Esophagus muscularis mucosa (tissue), 4 donors: ENCODE data around the gene NRIP1. TPM values are rescaled to one million over a fixed set of nuclear protein-coding genes. Genes with fewer than 3 reads are reported as not detected.

Experiments used
- DNase-seq: peaks from one replicate; pipeline ENCODE4 v3.0.0-alpha.2; 2017; ENCODE audit errors: extremely low spot score
- H3K27ac ChIP-seq, 4 donors: fragments of 200-600 bp; sonication (generic); replicated peaks in 1 of 4; 1 replicate in 3 of 4; 2 replicates in 1 of 4; pipeline ENCODE4 v1.5.1; 2016 to 2019; ENCODE audit warnings: mild to moderate bottlenecking in 1 of 4
- H3K27me3 ChIP-seq, 4 donors: fragments of 200-600 bp; sonication (generic); one replicate each; pipeline versions ENCODE4 v1.5.1 to v1.6.0; 2016 to 2019
- H3K36me3 ChIP-seq, 4 donors: fragments of 200-600 bp; sonication (generic); one replicate each; pipeline ENCODE4 v1.5.1; 2016 to 2019
- H3K4me1 ChIP-seq, 4 donors: fragments of 200-600 bp; sonication (generic); one replicate each; pipeline ENCODE4 v1.5.1; 2016 to 2019
- H3K4me3 ChIP-seq, 4 donors: fragments of 200-600 bp; sonication (generic); 1 replicate in 2 of 4; 2 replicates in 2 of 4; pipeline ENCODE4 v1.5.1; 2016 to 2019; ENCODE audit warnings: mild to moderate bottlenecking in 4 of 4, moderate library complexity in 1 of 4
- H3K9me3 ChIP-seq, 4 donors: fragments of 200-600 bp; sonication (generic); 1 replicate in 3 of 4; 2 replicates in 1 of 4; pipeline ENCODE4 v1.5.1; 2016 to 2019
- CTCF ChIP-seq, 3 experiments: fragments of 200-600 bp in 2 of 3; fragments of 450-650 bp in 1 of 3; sonication (generic) in 2 of 3; IDR thresholded peaks; one replicate each; pipeline ENCODE4 v1.5.1; 2017 to 2019; ENCODE audit warnings: antibody characterized with exemption in 3 of 3, mild to moderate bottlenecking in 2 of 3, moderate library complexity in 1 of 3
- EP300 ChIP-seq: sonication (generic); formaldehyde crosslinking; IDR thresholded peaks from one replicate; pipeline ENCODE4 v1.6.1; 2017; ENCODE audit warnings: antibody characterized with exemption
- POLR2A ChIP-seq: fragments of 450-650 bp; IDR thresholded peaks from one replicate; pipeline ENCODE4 v1.6.1; 2017; ENCODE audit warnings: antibody characterized with exemption, moderate library complexity, mild to moderate bottlenecking, low read depth
- POLR2AphosphoS5 ChIP-seq, 2 donors: sonication (generic); formaldehyde crosslinking; IDR thresholded peaks; one replicate each; pipeline ENCODE4 v1.6.1; 2017; ENCODE audit warnings: antibody characterized with exemption in 2 of 2
- whole genome bisulfite sequencing: methylation state at CpG from one replicate; pipeline ENCODE4 v1.1.5; 2018; 5-methylcytosine and 5-hydroxymethylcytosine counted together
- intact Hi-C: fragments of 100-400 bp; cut with DNase I; formaldehyde crosslinking; loops from one replicate; pipeline ENCODE4 v1.15.1; 2023
- total RNA-seq, 4 donors: library from RNA; depleted of rRNA; stranded (reverse); fragments of >200 nt; gene quantifications; one replicate each; pipeline versions ENCODE4 v1.1.0 to v1.2.1, GENCODE V29; 2016

The NRIP1 gene
- total RNA-seq, 4 donors from 2014 or later, result 21.7 to 33.3 (median 28.5) TPM

- no peaks in the 10 kb centered on the region for H3K9me3 ChIP-seq
- intact Hi-C loops, result no loop called here
- H3K27me3 ChIP-seq, result no peaks in the 10 kb centered on the region
- no peak for DNase-seq
- TF ChIP-seq EP300 (no peak), CTCF (IDR thresholded peaks at IDR 0.05) (no peak), POLR2AphosphoS5 (IDR thresholded peaks at IDR 0.05) (no peak), POLR2A (no peak)
- WGBS, result 56% methylated on average over 2 of the region's 2 CpGs
- no peak overlapping the region for H3K27ac ChIP-seq
- peaks cover 20 to 64% (median 53%) of the 10 kb centered on the region in 4 donors for H3K4me1 ChIP-seq
- no peaks in the 10 kb centered on the region for H3K36me3 ChIP-seq
- no peak overlapping the region for H3K4me3 ChIP-seq
Observed at GRCh38 chr21:15001113-15001512, 63.7 kb downstream of the NRIP1 start.

GRCh38 chr21:15000081-15000480, 64.7 kb downstream of the NRIP1 start:
- H3K27me3 ChIP-seq, result no peaks in the 10 kb centered on the region
- WGBS, result 94% methylated on average over 1 of the region's 1 CpG
- TF ChIP-seq EP300 (no peak), POLR2AphosphoS5 (IDR thresholded peaks at IDR 0.05) (no peak), CTCF (IDR thresholded peaks at IDR 0.05) (no peak), POLR2A (no peak)
- peaks cover 11 to 64% (median 53%) of the 10 kb centered on the region in 4 donors for H3K4me1 ChIP-seq
- no peaks in the 10 kb centered on the region for H3K9me3 ChIP-seq
- DNase-seq, result no peak
- no peaks in the 10 kb centered on the region for H3K36me3 ChIP-seq
- H3K4me3 ChIP-seq, result no peak overlapping the region
- intact Hi-C loops, result no loop called here
- H3K27ac ChIP-seq, result no peak overlapping the region

- 81% methylated on average over 4 of the region's 4 CpGs for WGBS
- intact Hi-C loops, result no loop called here
- TF ChIP-seq EP300, result no peak
- TF ChIP-seq POLR2A, result no peak
- no peak for TF ChIP-seq POLR2AphosphoS5 (IDR thresholded peaks at IDR 0.05)
- TF ChIP-seq CTCF (IDR thresholded peaks at IDR 0.05), result no peak
- DNase-seq, result no peak
- no peak overlapping the region for H3K27ac ChIP-seq
- H3K36me3 ChIP-seq, result no peaks in the 10 kb centered on the region
- no peaks in the 10 kb centered on the region for H3K27me3 ChIP-seq
- H3K4me1 ChIP-seq, result peaks cover 11 to 58% (median 48%) of the 10 kb centered on the region in 4 donors
- no peaks in the 10 kb centered on the region for H3K9me3 ChIP-seq
- no peak overlapping the region for H3K4me3 ChIP-seq
Observed at GRCh38 chr21:14998784-14999183, 66.0 kb downstream of the NRIP1 start.

GRCh38 chr21:14998336-14998735, 66.5 kb downstream of the NRIP1 start:
- H3K4me1 ChIP-seq, result peaks cover 11 to 53% (median 44%) of the 10 kb centered on the region in 4 donors
- no peak overlapping the region for H3K4me3 ChIP-seq
- TF ChIP-seq POLR2A (no peak), POLR2AphosphoS5 (IDR thresholded peaks at IDR 0.05) (no peak), EP300 (no peak)
- no peak for DNase-seq
- H3K27me3 ChIP-seq, result no peaks in the 10 kb centered on the region
- intact Hi-C loops, result no loop called here
- no peaks in the 10 kb centered on the region for H3K36me3 ChIP-seq
- H3K27ac ChIP-seq, result no peak overlapping the region
- 59% methylated on average over 3 of the region's 3 CpGs for WGBS
- H3K9me3 ChIP-seq, result no peaks in the 10 kb centered on the region

GRCh38 chr21:14995695-14996490, 68.9 kb downstream of the NRIP1 start:
- peaks cover 5 to 35% (median 25%) of the 10 kb centered on the region in 4 donors for H3K4me1 ChIP-seq
- WGBS, result 83% methylated on average over 9 of the region's 9 CpGs
- intact Hi-C loops, result no loop called here

More at GRCh38 chr21:14995695-14996490, 68.9 kb downstream of the NRIP1 start:
- Histone ChIP-seq H3K4me3 (no peak overlapping the region), H3K9me3 (no peaks in the 10 kb centered on the region), H3K36me3 (no peaks in the 10 kb centered on the region), H3K27me3 (no peaks in the 10 kb centered on the region), H3K27ac (no peak overlapping the region)
- DNase-seq, result no peak
- no peak for TF ChIP-seq EP300
- TF ChIP-seq CTCF (IDR thresholded peaks at IDR 0.05), result no peak
- no peak for TF ChIP-seq POLR2AphosphoS5 (IDR thresholded peaks at IDR 0.05)
- no peak for TF ChIP-seq POLR2A
